BE2C (cell line): ENCODE results near the gene TEX14.

Source experiments
- DNase-seq: peaks from one replicate; pipeline ENCODE4 v3.0.0-alpha.2; 2020
- H3K27me3 ChIP-seq: fragments of 250-450 bp; sonication (Bioruptor Pico); 2 replicates; pipeline ENCODE4 v1.5.1; 2020; ENCODE audit warnings: mild to moderate bottlenecking
- H3K36me3 ChIP-seq: fragments of 250-450 bp; sonication (Bioruptor Pico); 2 replicates; pipeline ENCODE4 v1.5.1; 2020; ENCODE audit warnings: mild to moderate bottlenecking
- H3K4me1 ChIP-seq: fragments of 250-450 bp; sonication (Bioruptor Pico); 2 replicates; pipeline ENCODE4 v1.5.1; 2020
- H3K4me3 ChIP-seq: 2 replicates; pipeline ENCODE4 v1.5.1; 2011; ENCODE audit warnings: low read depth, low read length
- H3K9me3 ChIP-seq: fragments of 250-450 bp; sonication (Bioruptor Pico); 2 replicates; pipeline ENCODE4 v1.5.1; 2020
- CTCF ChIP-seq: IDR thresholded peaks from 2 replicates; pipeline ENCODE4 v1.5.1; 2012; ENCODE audit warnings: mild to moderate bottlenecking, low read depth, low read length

Gene TEX14

GRCh38 chr17:58528443-58528842 is 163.4 kb downstream of the TEX14 start:
- no peaks in the 10 kb centered on the region for H3K4me1 ChIP-seq
- no peak for DNase-seq
- no peaks in the 10 kb centered on the region for H3K9me3 ChIP-seq
- H3K27me3 ChIP-seq, result peaks cover 8% of the 10 kb centered on the region
- H3K36me3 ChIP-seq, result no peaks in the 10 kb centered on the region
- no peak overlapping the region for H3K4me3 ChIP-seq
- TF ChIP-seq CTCF, result no peak

GRCh38 chr17:58527949-58528348 is 163.9 kb downstream of the TEX14 start:
- Histone ChIP-seq H3K27me3 (peaks cover 8% of the 10 kb centered on the region), H3K9me3 (no peaks in the 10 kb centered on the region), H3K4me3 (no peak overlapping the region), H3K36me3 (no peaks in the 10 kb centered on the region), H3K4me1 (no peaks in the 10 kb centered on the region)
- no peak for DNase-seq
- no peak for TF ChIP-seq CTCF

GRCh38 chr17:58527306-58527705 is 164.5 kb downstream of the TEX14 start:
- H3K4me1 ChIP-seq, result no peaks in the 10 kb centered on the region
- no peak overlapping the region for H3K4me3 ChIP-seq
- no peaks in the 10 kb centered on the region for H3K36me3 ChIP-seq
- H3K27me3 ChIP-seq, result peaks cover 6% of the 10 kb centered on the region
- TF ChIP-seq CTCF, result peak; percentile 30; the same call in 1 of the 2 replicates
- no peak for DNase-seq
- H3K9me3 ChIP-seq, result no peaks in the 10 kb centered on the region

GRCh38 chr17:58525239-58525638 is 166.6 kb downstream of the TEX14 start:
- no peaks in the 10 kb centered on the region for H3K9me3 ChIP-seq
- H3K27me3 ChIP-seq, result no peaks in the 10 kb centered on the region
- no peak overlapping the region for H3K4me3 ChIP-seq
- no peak for TF ChIP-seq CTCF
- no peak for DNase-seq
- H3K36me3 ChIP-seq, result no peaks in the 10 kb centered on the region
- H3K4me1 ChIP-seq, result no peaks in the 10 kb centered on the region

GRCh38 chr17:58521680-58522079 is 170.2 kb downstream of the TEX14 start:
- Histone ChIP-seq H3K27me3 (no peaks in the 10 kb centered on the region), H3K4me3 (no peak overlapping the region), H3K9me3 (no peaks in the 10 kb centered on the region), H3K36me3 (no peaks in the 10 kb centered on the region), H3K4me1 (0 out of 2 replicates have a peak, but pooled peaks cover 3% of the 10 kb centered on the region)
- DNase-seq, result no peak
- TF ChIP-seq CTCF, result no peak

- H3K36me3 ChIP-seq, result no peaks in the 10 kb centered on the region
- 0 out of 2 replicates have a peak, but pooled peaks cover 3% of the 10 kb centered on the region for H3K4me1 ChIP-seq
- no peaks in the 10 kb centered on the region for H3K27me3 ChIP-seq
- no peak overlapping the region for H3K4me3 ChIP-seq
- peak; percentile 57 for DNase-seq
- TF ChIP-seq CTCF, result peak; percentile 67
- H3K9me3 ChIP-seq, result no peaks in the 10 kb centered on the region
Observed at GRCh38 chr17:58520843-58521430, 170.9 kb downstream of the TEX14 start.
